ENCODE measurements around the gene COL18A1. TPM values are rescaled to one million over a fixed set of nuclear protein-coding genes. Genes with fewer than 3 reads are reported as not detected.

The COL18A1 gene
- total RNA-seq, 3 donors from 2014 or later (not counting 1 experiment from before 2014, with no cell fraction given) = 12.3 to 22.3 (median 12.7) TPM

DNA sequence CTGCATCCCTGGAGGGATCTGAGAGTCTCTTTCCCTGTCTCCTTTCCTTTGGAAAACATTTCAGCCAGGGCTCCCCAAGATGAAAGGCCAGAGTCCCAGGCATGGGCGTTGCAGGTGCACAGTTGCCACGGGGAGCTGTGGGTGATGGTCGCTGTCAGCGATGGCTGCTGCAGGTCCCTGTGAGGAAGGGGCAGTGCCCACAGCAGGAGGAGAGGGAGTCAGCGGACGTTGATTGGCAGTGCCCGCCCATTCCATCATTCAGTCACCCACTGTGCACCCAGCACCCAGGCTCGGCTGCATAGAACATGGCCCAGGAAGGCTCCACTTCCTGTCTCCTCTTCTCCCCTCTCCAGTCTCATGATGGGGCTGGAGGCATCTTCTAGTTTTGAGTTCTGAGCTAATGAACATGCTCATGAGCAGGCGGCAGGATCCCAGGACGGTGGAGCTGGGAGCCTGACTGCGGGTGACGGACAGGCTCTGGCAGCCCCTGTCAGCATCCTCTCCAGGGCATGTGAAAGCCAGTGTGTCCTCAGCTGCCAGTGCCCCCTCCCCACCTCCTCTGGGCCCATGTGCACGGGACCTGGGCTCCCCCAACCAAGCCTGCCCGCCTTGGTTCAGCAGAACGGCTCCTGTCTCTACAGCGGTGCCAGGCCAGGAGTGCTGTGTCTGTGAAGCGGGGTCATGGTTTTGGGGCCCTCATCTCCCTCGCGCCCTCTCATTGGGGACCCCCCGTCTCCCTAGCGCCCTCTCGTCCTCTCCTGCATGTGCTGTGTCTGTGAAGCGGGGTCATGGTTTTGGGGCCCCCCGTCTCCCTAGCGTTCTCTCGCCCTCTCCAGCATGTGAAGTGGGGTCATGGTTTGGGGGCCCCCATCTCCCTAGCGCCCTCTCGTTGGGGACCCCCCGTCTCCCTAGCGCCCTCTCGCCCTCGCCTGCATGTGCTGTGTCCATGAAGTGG is 24.5 kb downstream of the COL18A1 start:
- Mint-ChIP-seq H3K4me1 (no peaks in the 10 kb centered on the region), H3K27ac (no peak overlapping the region), H3K9me3 (no peaks in the 10 kb centered on the region), H3K27me3 (ENCODE audit: low read depth in 2 of 2) (peaks cover 0 to 4% of the 10 kb centered on the region in 2 donors), H3K36me3 (no peaks in the 10 kb centered on the region), H3K4me3 (no peak overlapping the region)
- Histone ChIP-seq H3K4me3 (ENCODE audit: low read length) (no peak overlapping the region), H3K27me3 (ENCODE audit: control insufficient read depth, insufficient read depth, low read length) (no peaks in the 10 kb centered on the region), H3K36me3 (ENCODE audit: control insufficient read depth, insufficient read depth, low read length) (no peaks in the 10 kb centered on the region), H3K4me1 (ENCODE audit: control insufficient read depth, insufficient read depth, low read length) (no peaks in the 10 kb centered on the region), H3K9me3 (ENCODE audit: control insufficient read depth, insufficient read depth, low read length) (no peaks in the 10 kb centered on the region), H3K27ac (ENCODE audit: low read length) (no peak overlapping the region)
- intact Hi-C loops (cut with micrococcal nuclease) = no loop called here
- ATAC-seq (no peak), DNase-seq (no peak)
- TF ChIP-seq, protein P1, sequence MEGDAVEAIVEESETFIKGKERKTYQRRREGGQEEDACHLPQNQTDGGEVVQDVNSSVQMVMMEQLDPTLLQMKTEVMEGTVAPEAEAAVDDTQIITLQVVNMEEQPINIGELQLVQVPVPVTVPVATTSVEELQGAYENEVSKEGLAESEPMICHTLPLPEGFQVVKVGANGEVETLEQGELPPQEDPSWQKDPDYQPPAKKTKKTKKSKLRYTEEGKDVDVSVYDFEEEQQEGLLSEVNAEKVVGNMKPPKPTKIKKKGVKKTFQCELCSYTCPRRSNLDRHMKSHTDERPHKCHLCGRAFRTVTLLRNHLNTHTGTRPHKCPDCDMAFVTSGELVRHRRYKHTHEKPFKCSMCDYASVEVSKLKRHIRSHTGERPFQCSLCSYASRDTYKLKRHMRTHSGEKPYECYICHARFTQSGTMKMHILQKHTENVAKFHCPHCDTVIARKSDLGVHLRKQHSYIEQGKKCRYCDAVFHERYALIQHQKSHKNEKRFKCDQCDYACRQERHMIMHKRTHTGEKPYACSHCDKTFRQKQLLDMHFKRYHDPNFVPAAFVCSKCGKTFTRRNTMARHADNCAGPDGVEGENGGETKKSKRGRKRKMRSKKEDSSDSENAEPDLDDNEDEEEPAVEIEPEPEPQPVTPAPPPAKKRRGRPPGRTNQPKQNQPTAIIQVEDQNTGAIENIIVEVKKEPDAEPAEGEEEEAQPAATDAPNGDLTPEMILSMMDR (IDR thresholded peaks at IDR 0.05) = no peak
- 94% methylated on average over 31 of the region's 32 CpGs for WGBS (ENCODE audit: insufficient coverage)

DNA sequence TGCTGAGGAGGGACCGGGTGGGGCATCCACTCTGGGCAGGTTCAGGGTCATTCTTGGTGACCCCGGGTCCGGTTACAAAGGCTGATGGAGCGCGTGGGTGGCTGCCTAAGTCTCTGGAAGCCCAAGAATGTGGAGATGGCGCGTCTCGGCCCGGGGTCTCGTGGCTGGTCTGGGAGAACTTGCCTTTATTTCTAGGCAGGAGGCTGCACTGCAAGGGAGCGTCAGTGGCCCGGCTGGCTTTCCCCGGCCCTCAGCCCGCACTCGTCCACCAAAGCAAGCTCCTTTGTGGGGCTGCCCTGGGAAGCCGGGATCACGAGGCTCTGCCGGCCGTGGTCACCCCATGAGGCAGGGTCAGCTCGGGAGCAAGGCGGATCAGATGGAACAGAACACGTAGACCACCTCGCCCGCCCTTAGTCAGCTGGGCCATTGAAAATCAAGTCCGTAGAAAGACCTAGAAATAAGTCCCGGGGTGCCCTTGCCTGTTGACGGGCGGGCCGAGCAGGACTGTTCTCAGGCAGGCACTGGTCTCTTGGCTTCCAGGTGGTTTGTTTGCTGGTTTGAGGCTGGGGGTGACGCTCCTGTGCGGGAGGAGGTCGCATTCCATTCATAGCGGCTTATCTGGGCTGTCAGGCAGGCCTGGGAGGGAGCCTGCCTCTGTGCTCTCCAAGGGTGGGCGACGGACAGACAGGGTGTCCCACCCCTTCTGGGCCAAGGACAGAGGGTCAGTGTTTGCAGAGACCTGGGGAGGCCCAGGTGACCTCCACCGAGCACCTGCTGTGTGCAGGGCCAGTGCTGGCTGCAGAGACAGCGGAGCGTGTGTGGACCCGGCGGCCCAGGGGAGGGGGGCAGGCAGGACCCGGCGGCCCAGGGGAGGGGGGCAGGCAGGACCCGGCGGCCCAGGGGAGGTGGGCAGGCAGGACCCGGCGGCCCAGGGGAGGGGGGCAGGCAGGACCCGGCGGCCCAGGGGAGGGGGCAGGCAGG is 25.8 kb downstream of the COL18A1 start:
- H3K27ac Mint-ChIP-seq = no peak overlapping the region
- no peak for DNase-seq

DNA sequence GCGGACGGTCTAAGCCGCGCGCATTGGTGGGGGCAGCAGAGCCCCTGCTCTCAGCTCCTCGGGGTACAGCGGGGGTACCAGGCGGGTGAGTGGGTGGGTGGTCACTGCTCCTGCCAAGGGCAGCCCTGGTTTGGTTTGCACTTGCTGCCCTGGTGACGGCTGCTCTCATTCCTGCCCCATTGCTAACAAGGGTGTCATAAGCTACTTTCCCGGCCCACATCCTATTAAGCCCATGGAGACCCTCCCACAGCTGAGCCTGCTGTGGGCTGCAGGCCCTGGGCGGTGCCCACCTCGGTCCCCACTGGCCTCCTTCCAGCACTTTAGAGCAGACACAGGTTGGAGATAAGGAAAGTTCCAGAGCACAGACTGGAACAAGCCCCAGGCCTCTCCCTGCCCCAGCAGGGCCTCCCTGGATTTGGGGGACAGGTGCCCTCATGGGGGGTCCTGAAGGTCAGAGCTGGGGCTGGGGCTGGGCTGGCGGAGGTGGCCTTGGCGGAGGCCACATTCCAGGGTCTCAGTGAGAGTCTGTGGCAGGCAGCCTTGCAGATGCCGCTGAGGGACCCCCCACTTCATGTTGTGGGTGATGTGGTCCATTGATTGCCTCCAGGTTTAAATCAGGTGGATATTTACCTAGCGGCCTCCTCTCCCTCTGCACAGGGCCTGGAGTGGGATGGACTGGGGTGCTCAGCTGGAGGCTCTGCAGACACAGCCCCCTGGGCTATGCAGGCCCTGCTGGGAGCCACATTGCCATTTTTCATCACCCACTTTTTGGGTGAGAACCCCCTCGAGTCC is 27.0 kb downstream of the COL18A1 start:
- Mint-ChIP-seq H3K9me3 (no peaks in the 10 kb centered on the region), H3K4me1 (no peaks in the 10 kb centered on the region), H3K36me3 (no peaks in the 10 kb centered on the region), H3K27ac (no peak overlapping the region), H3K27me3 (ENCODE audit: low read depth in 2 of 2) (peaks cover 4 to 6% of the 10 kb centered on the region in 2 donors), H3K4me3 (no peak overlapping the region)
- DNase-seq = no peak
- H3K36me3 ChIP-seq (ENCODE audit: control insufficient read depth, insufficient read depth, low read length) = no peaks in the 10 kb centered on the region
- 93% methylated on average over 16 of the region's 17 CpGs for WGBS (ENCODE audit: insufficient coverage)
- H3K4me3 ChIP-seq (ENCODE audit: low read length) = no peak overlapping the region
- ATAC-seq = no peak
- no peak overlapping the region for H3K27ac ChIP-seq (ENCODE audit: low read length)
- no peaks in the 10 kb centered on the region for H3K4me1 ChIP-seq (ENCODE audit: control insufficient read depth, insufficient read depth, low read length)
- TF ChIP-seq, protein P1 (IDR thresholded peaks at IDR 0.05) = no peak
- H3K9me3 ChIP-seq (ENCODE audit: control insufficient read depth, insufficient read depth, low read length) = no peaks in the 10 kb centered on the region
- intact Hi-C loops (cut with micrococcal nuclease) = no loop called here
- H3K27me3 ChIP-seq (ENCODE audit: control insufficient read depth, insufficient read depth, low read length) = no peaks in the 10 kb centered on the region

More for the DNA sequence above, 25.8 kb downstream of the COL18A1 start:
- no peaks in the 10 kb centered on the region for H3K36me3 Mint-ChIP-seq
- Histone ChIP-seq H3K9me3 (ENCODE audit: control insufficient read depth, insufficient read depth, low read length) (no peaks in the 10 kb centered on the region), H3K4me1 (ENCODE audit: control insufficient read depth, insufficient read depth, low read length) (no peaks in the 10 kb centered on the region), H3K27ac (ENCODE audit: low read length) (no peak overlapping the region), H3K4me3 (ENCODE audit: low read length) (no peak overlapping the region), H3K27me3 (ENCODE audit: control insufficient read depth, insufficient read depth, low read length) (no peaks in the 10 kb centered on the region), H3K36me3 (ENCODE audit: control insufficient read depth, insufficient read depth, low read length) (no peaks in the 10 kb centered on the region)
- intact Hi-C loops (cut with micrococcal nuclease) = no loop called here
- H3K4me3 Mint-ChIP-seq = no peak overlapping the region
- H3K4me1 Mint-ChIP-seq = no peaks in the 10 kb centered on the region
- no peaks in the 10 kb centered on the region for H3K9me3 Mint-ChIP-seq
- peaks cover 1 to 4% of the 10 kb centered on the region in 2 donors for H3K27me3 Mint-ChIP-seq (ENCODE audit: low read depth in 2 of 2)
- ATAC-seq = no peak
- TF ChIP-seq, protein P1 (IDR thresholded peaks at IDR 0.05) = no peak
- WGBS (ENCODE audit: insufficient coverage) = 87% methylated on average over 47 of the region's 48 CpGs
